DOHH2 (cell line): ENCODE results near the gene B4GALNT4.
"Not testable (repeated sequence)": the region's sequence is repeated elsewhere in the genome, so short reads cannot be mapped to it uniquely, and the experiment has no call there.

ENCODE experiments used
- H3F3A ChIP-seq: fragments of 200-600 bp; sonication (generic), shearing (Covaris generic); 2 replicates; pipeline ENCODE4 v1.6.0; 2016; ENCODE audit warnings: antibody characterized with exemption, mild to moderate bottlenecking; ENCODE audit not compliant: control insufficient read depth, insufficient read depth
- H3K27ac ChIP-seq: fragments of 200-600 bp; sonication (generic); 2 replicates; pipeline ENCODE4 v1.5.1; 2014; ENCODE audit warnings: low read depth, mild to moderate bottlenecking, low read length, moderate library complexity
- H3K27me3 ChIP-seq: fragments of 200-600 bp; sonication (generic); 2 replicates; pipeline ENCODE4 v1.6.1; 2014; ENCODE audit warnings: mild to moderate bottlenecking, low read length, mixed read lengths; ENCODE audit not compliant: control insufficient read depth
- H3K36me3 ChIP-seq: fragments of 200-600 bp; sonication (generic); 2 replicates; pipeline ENCODE4 v1.6.1; 2014; ENCODE audit warnings: mild to moderate bottlenecking, low read length, moderate library complexity, mixed read lengths; ENCODE audit not compliant: control insufficient read depth
- H3K4me1 ChIP-seq: fragments of 200-600 bp; sonication (generic); 2 replicates; pipeline ENCODE4 v1.6.1; 2014; ENCODE audit warnings: mild to moderate bottlenecking, low read length, mixed read lengths; ENCODE audit not compliant: control insufficient read depth
- H3K4me2 ChIP-seq: fragments of 200-600 bp; sonication (generic); 2 replicates; pipeline ENCODE4 v1.6.0; 2014; ENCODE audit warnings: mild to moderate bottlenecking, low read length, moderate library complexity
- H3K4me3 ChIP-seq: fragments of 200-600 bp; sonication (generic); 2 replicates; pipeline ENCODE4 v1.5.1; 2014; ENCODE audit warnings: mild to moderate bottlenecking, low read length, mixed read lengths
- H3K79me2 ChIP-seq: fragments of 200-600 bp; sonication (generic); 2 replicates; pipeline ENCODE4 v1.6.1; 2014; ENCODE audit warnings: mild to moderate bottlenecking, low read length, mixed read lengths; ENCODE audit not compliant: control insufficient read depth
- H3K9me2 ChIP-seq: fragments of 200-600 bp; sonication (generic); replicated peaks from 2 replicates; pipeline ENCODE4 v1.6.1; 2014; ENCODE audit warnings: mild to moderate bottlenecking, low read length, mixed read lengths; ENCODE audit not compliant: control insufficient read depth
- H3K9me3 ChIP-seq: fragments of 200-600 bp; sonication (generic); 2 replicates; pipeline ENCODE4 v1.6.1; 2014; ENCODE audit warnings: antibody characterized with exemption, low read length, mixed read lengths; ENCODE audit not compliant: control insufficient read depth, insufficient read depth
- H4K20me1 ChIP-seq: fragments of 200-600 bp; sonication (generic); 2 replicates; pipeline ENCODE4 v1.6.0; 2014; ENCODE audit warnings: low read depth, mild to moderate bottlenecking, antibody characterized with exemption, low read length, moderate library complexity; ENCODE audit not compliant: control insufficient read depth, insufficient read depth
- EZH2phosphoT487 ChIP-seq: fragments of 200-600 bp; sonication (generic); IDR thresholded peaks from 2 replicates; pipeline ENCODE4 v1.6.1; 2017; ENCODE audit warnings: borderline replicate concordance, mild to moderate bottlenecking, antibody characterized with exemption, low read length, moderate library complexity, mixed read lengths
- TF ChIP-seq, protein P1 (sequence below): fragments of 200-600 bp; sonication (generic); IDR thresholded peaks from one replicate; pipeline ENCODE4 v1.5.1; 2014; ENCODE audit warnings: antibody characterized with exemption, mild to moderate bottlenecking, low read depth, low read length; ENCODE audit not compliant: poor library complexity, severe bottlenecking

Gene B4GALNT4

DNA sequence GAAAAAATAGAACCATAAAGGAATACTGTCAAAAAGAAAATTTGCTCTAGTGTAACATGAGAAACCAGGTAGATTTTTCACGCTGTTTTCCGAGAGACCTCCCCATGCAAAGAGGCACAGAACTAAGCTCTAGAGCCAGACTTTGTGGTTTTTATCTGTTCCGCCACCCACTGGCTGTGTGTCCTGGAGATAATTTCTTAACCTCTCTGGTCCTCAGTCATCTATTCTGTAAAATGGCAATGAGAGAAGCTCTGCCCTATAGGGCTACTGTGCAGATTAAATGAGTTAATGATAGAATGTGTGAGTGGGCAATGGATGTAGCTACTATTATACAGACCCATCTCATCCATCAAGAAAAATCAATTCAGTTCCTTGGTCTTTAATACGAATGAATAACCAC lies 54.9 kb downstream of the B4GALNT4 start:
- no peaks in the 10 kb centered on the region for H3K9me2 ChIP-seq
- no peak overlapping the region for H3K27ac ChIP-seq
- no peak overlapping the region for H3K4me2 ChIP-seq
- no peaks in the 10 kb centered on the region for H3K36me3 ChIP-seq
- H3K79me2 ChIP-seq, result no peaks in the 10 kb centered on the region
- no peaks in the 10 kb centered on the region for H3K4me1 ChIP-seq
- H3F3A ChIP-seq, result no peaks in the 10 kb centered on the region
- no peak overlapping the region for H3K4me3 ChIP-seq
- TF ChIP-seq, protein P1, sequence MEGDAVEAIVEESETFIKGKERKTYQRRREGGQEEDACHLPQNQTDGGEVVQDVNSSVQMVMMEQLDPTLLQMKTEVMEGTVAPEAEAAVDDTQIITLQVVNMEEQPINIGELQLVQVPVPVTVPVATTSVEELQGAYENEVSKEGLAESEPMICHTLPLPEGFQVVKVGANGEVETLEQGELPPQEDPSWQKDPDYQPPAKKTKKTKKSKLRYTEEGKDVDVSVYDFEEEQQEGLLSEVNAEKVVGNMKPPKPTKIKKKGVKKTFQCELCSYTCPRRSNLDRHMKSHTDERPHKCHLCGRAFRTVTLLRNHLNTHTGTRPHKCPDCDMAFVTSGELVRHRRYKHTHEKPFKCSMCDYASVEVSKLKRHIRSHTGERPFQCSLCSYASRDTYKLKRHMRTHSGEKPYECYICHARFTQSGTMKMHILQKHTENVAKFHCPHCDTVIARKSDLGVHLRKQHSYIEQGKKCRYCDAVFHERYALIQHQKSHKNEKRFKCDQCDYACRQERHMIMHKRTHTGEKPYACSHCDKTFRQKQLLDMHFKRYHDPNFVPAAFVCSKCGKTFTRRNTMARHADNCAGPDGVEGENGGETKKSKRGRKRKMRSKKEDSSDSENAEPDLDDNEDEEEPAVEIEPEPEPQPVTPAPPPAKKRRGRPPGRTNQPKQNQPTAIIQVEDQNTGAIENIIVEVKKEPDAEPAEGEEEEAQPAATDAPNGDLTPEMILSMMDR, result no peak
- TF ChIP-seq EZH2phosphoT487, result no peak
- no peaks in the 10 kb centered on the region for H3K27me3 ChIP-seq
- H4K20me1 ChIP-seq, result no peaks in the 10 kb centered on the region
- H3K9me3 ChIP-seq, result no peaks in the 10 kb centered on the region

DNA sequence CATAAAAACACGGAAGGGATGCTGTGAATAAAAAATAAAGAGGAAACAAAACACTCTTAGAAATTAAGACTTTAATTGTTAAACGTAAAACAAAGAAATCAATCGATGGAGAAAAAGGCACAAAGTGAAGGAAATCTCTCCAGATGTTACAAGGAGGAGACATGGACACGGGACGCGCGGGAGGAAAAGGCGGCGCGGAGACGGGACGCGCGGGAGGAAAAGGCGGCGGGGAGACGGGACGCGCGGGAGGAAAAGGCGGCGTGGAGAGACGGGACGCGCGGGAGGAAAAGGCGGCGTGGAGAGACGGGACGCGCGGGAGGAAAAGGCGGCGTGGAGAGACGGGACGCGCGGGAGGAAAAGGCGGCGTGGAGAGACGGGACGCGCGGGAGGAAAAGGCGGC lies 55.5 kb downstream of the B4GALNT4 start:
- not testable (repeated sequence) for H3K4me2 ChIP-seq, H3K27ac ChIP-seq, H3K27me3 ChIP-seq, H3K4me1 ChIP-seq, H4K20me1 ChIP-seq, H3K4me3 ChIP-seq, H3K9me2 ChIP-seq, H3K9me3 ChIP-seq, H3K79me2 ChIP-seq, H3K36me3 ChIP-seq, H3F3A ChIP-seq

DNA sequence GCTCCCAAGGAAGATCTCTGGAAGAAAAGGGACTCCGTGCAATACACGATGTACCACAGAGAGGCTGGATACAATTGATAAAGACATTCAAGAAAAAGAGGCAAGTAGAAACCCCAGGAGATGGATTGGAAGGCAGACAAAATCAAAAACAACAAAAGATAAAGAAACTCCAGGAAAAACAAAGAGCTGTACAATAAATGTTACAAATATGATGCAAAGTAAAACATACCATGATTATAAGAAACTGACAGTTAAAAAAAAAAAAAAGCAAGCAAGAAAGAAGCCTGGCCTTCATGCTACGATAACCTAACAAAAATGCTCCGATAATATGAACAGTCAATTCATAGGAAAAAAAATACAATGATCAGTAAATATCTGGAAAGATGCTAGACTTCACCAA lies 56.0 kb downstream of the B4GALNT4 start:
- no peaks in the 10 kb centered on the region for H3K79me2 ChIP-seq
- H3K9me3 ChIP-seq, result no peaks in the 10 kb centered on the region
- no peaks in the 10 kb centered on the region for H3K27me3 ChIP-seq
- H3K4me1 ChIP-seq, result no peaks in the 10 kb centered on the region
- no peaks in the 10 kb centered on the region for H3K9me2 ChIP-seq
- H4K20me1 ChIP-seq, result no peaks in the 10 kb centered on the region
- no peak overlapping the region for H3K4me3 ChIP-seq
- H3K4me2 ChIP-seq, result no peak overlapping the region
- no peak overlapping the region for H3K27ac ChIP-seq
- no peaks in the 10 kb centered on the region for H3F3A ChIP-seq
- no peak for TF ChIP-seq EZH2phosphoT487
- TF ChIP-seq, protein P1, result no peak
- H3K36me3 ChIP-seq, result no peaks in the 10 kb centered on the region

DNA sequence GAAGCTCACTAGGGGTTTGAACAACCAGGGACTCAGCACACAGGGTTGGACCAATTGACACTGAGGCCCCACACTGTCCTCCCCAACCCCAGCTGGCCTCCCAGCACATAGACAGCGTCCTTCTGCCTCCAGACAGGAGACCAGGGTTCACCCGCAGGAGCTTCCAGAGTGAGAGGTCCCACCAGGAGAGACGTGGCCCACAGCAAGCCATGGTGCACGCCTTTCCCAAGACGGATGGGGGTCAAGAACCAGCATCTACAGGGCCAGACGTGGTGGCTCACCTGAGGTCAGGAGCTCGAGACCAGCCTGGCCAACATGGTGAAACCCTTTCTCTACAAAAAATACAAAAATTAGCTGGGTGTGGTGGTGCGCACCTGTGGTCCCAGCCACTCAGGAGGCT lies 57.6 kb downstream of the B4GALNT4 start:
- Histone ChIP-seq H3K27ac (no peak overlapping the region), H3K4me3 (no peak overlapping the region), H3K4me2 (no peak overlapping the region), H3K79me2 (no peaks in the 10 kb centered on the region), H3K27me3 (no peaks in the 10 kb centered on the region), H3K4me1 (no peaks in the 10 kb centered on the region), H4K20me1 (no peaks in the 10 kb centered on the region), H3K36me3 (no peaks in the 10 kb centered on the region), H3K9me3 (no peaks in the 10 kb centered on the region), H3K9me2 (no peaks in the 10 kb centered on the region), H3F3A (no peaks in the 10 kb centered on the region)
- TF ChIP-seq, protein P1, result no peak
